NCI-H1105 (cell line): ENCODE results near the gene CXCR5.
A peak's percentile ranks its signal among the peaks of the same experiment; 100 is the strongest.

Experiments used
- DNase-seq: peaks from one replicate; lab custom pipeline; 2025; lab: John Stamatoyannopoulos, UW

CXCR5 gene

GRCh38 chr11:118876286-118876685, 7.4 kb upstream of the CXCR5 start:
- no peak for DNase-seq

- DNase-seq = no peak
Measured at GRCh38 chr11:118877487-118878162, 6.1 kb upstream of the CXCR5 start.

GRCh38 chr11:118878163-118878563, 5.5 kb upstream of the CXCR5 start:
- DNase-seq = no peak

- no peak for DNase-seq
Measured at GRCh38 chr11:118881228-118881627, 2.5 kb upstream of the CXCR5 start.

GRCh38 chr11:118882491-118882890, 1.2 kb upstream of the CXCR5 start:
- no peak for DNase-seq

- no peak for DNase-seq
Measured at GRCh38 chr11:118883004-118883367, 706 bp upstream of the CXCR5 start.

GRCh38 chr11:118884875-118885274, 1.2 kb downstream of the CXCR5 start:
- DNase-seq = no peak

GRCh38 chr11:118885319-118885718, 1.6 kb downstream of the CXCR5 start:
- DNase-seq = no peak

GRCh38 chr11:118885831-118886565, 2.3 kb downstream of the CXCR5 start:
- no peak for DNase-seq

GRCh38 chr11:118886681-118887111, 3.0 kb downstream of the CXCR5 start:
- DNase-seq = no peak

GRCh38 chr11:118887206-118887605, 3.5 kb downstream of the CXCR5 start:
- no peak for DNase-seq

GRCh38 chr11:118888398-118888797, 4.7 kb downstream of the CXCR5 start:
- DNase-seq = no peak

- no peak for DNase-seq
Measured at GRCh38 chr11:118889797-118890196, 6.1 kb downstream of the CXCR5 start.

GRCh38 chr11:118892514-118892913, 8.8 kb downstream of the CXCR5 start:
- DNase-seq = peak; percentile 90

GRCh38 chr11:118892964-118893363, 9.3 kb downstream of the CXCR5 start:
- no peak for DNase-seq

GRCh38 chr11:118893662-118894061, 10.0 kb downstream of the CXCR5 start:
- DNase-seq = no peak

GRCh38 chr11:118894192-118894591, 10.5 kb downstream of the CXCR5 start:
- no peak for DNase-seq

- no peak for DNase-seq
Measured at GRCh38 chr11:118895093-118896039, 11.7 kb downstream of the CXCR5 start.

- no peak for DNase-seq
Measured at GRCh38 chr11:118896472-118896913, 12.8 kb downstream of the CXCR5 start.

- no peak for DNase-seq
Measured at GRCh38 chr11:118896921-118897591, 13.4 kb downstream of the CXCR5 start.

GRCh38 chr11:118897721-118898310, 14.1 kb downstream of the CXCR5 start:
- no peak for DNase-seq
